Activated CD4-positive, alpha-beta memory T cell treated with anti-CD3 and anti-CD28 coated beads, Interleukin-2, amount 10 ng/mL, durations not matched to agents 7 days and 5 days (primary cell): ENCODE results near the gene TRIM33. TPM values are rescaled to one million over a fixed set of nuclear protein-coding genes. Genes with fewer than 3 reads are reported as not detected.

ENCODE experiments used
- CTCF ChIA-PET: fragments of 350-600 bp; sonication (Branson Sonifier 250); formaldehyde crosslinking; loops from one replicate; lab custom pipeline; 2021; ENCODE audit warnings: antibody characterized with exemption, inconsistent platforms; lab: Charles Lee
- POLR2A ChIA-PET: fragments of 350-600 bp; sonication (Branson Sonifier 250); formaldehyde crosslinking; loops from one replicate; lab custom pipeline; 2021; ENCODE audit warnings: antibody characterized with exemption; lab: Charles Lee
- DNase-seq: peaks from one replicate; pipeline ENCODE4 v3.0.0-alpha.2; 2020
- H3K27ac Mint-ChIP-seq: one replicate; pipeline ENCODE4 v1.8.0; 2021; ENCODE audit warnings: mild to moderate bottlenecking, mixed read lengths
- H3K27me3 Mint-ChIP-seq: one replicate; pipeline ENCODE4 v1.8.0; 2021; ENCODE audit warnings: mixed read lengths
- H3K36me3 Mint-ChIP-seq: one replicate; pipeline ENCODE4 v1.8.0; 2021; ENCODE audit warnings: low read depth, mixed read lengths
- H3K4me1 Mint-ChIP-seq: one replicate; pipeline ENCODE4 v1.8.0; 2021; ENCODE audit warnings: mixed read lengths
- H3K4me3 Mint-ChIP-seq: one replicate; pipeline ENCODE4 v1.8.0; 2021; ENCODE audit warnings: mild to moderate bottlenecking, mixed read lengths
- H3K9me3 Mint-ChIP-seq: one replicate; pipeline ENCODE4 v1.8.0; 2021; ENCODE audit warnings: mixed read lengths
- total RNA-seq, 2 experiments: library from RNA; stranded (reverse); gene quantifications; one replicate each; pipeline ENCODE4 v1.2.3, GENCODE V29; 2021

TRIM33 gene
- total RNA-seq = 10 to 100 TPM; 36.0 to 36.5 TPM

DNA sequence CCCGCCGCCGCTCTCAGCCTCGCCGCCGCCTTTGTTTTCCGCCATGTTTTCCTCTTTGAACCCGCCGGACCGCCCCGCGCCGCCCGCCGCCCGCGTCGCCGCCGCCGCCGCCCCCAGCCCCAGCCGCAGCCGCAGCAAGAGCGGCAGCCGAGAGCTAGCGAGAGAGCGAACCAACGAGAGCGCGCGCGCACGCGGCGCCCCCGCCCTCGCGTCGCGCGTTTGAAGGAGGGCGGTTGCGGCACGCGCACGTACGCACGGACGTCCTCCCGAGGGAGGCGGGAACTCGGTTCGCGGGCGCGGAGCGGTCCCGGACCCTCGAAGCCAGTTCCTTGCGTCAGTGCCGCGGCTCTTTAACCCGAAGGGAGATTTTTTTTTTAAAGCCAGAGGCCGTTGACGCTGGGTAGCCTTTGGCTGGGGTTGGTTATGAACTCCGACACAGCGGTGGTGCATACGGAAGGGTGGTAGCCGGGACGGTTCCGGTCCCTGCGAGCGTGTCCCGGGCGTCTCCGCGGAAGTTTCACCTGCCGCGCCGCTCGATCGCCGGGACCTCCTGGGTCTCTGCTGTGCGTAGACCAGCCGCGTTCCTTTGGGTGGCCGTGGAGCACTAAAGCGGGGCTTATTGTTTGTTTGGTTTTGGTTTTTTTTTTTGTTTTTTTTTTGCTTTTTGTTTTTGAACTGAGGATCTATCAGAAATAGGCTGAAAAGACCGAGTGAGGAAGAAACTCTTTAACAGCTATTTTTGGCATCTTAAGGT is at the start of gene TRIM33:
Gene TRIM33 (minus strand): TSS at position 172 of the 754 bp plus-strand sequence. CDS start 127 bp downstream, at position 45.
- peak within 1 kb of the TSS; percentile 98 for H3K27ac Mint-ChIP-seq
- DNase-seq = peak; percentile 92
- H3K27me3 Mint-ChIP-seq = no peaks in the 10 kb centered on the region
- H3K4me3 Mint-ChIP-seq = peak within 1 kb of the TSS; percentile 93
- no peaks in the 10 kb centered on the region for H3K9me3 Mint-ChIP-seq
- CTCF ChIA-PET = interaction anchor here (0.7 to 1.9 kb wide), 8 partner anchors 13 to 754 kb away, joined by 3 to 4 read pairs (median 4); no protein-coding TSS in a partner anchor
- POLR2A ChIA-PET = interaction anchor here (0.7 to 3.4 kb wide), 32 partner anchors 8 to 1893 kb away, joined by 3 to 31 read pairs (median 4); partner anchors contain the start of genes BCAS2, CSDE1, NRAS and PHTF1
- peaks cover 30% of the 10 kb centered on the region for H3K36me3 Mint-ChIP-seq
- H3K4me1 Mint-ChIP-seq = peaks cover 47% of the 10 kb centered on the region

DNA sequence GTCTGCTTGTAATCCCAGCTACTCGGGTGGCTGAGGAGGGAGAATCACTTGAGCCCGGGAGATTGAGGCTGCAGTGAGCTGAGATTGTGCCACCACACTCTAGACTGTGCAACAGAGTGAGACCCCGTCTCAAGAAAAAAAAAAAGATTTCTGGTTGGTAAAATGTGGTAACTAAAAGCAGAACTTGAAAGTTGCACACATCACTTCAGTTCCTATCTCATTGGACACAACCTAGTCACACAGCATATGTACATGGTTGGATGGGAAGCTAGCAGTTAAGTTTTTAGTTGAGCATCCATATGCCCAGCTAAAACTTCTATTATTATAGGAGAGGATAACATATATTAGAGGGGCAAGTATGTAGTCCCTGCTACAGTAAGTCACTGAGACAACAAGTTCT is 48.4 kb upstream of the TRIM33 start:
- Mint-ChIP-seq H3K4me3 (no peak overlapping the region), H3K27ac (no peak overlapping the region), H3K4me1 (no peaks in the 10 kb centered on the region), H3K27me3 (no peaks in the 10 kb centered on the region), H3K9me3 (no peaks in the 10 kb centered on the region), H3K36me3 (peaks cover 6% of the 10 kb centered on the region)
- POLR2A ChIA-PET = interaction anchor here (1.2 kb wide), 1 partner anchor 47 kb away, joined by 7 read pairs; no protein-coding TSS in a partner anchor
- no peak for DNase-seq
- CTCF ChIA-PET = interaction anchor here (0.8 to 1.3 kb wide), 3 partner anchors 212 to 583 kb away, joined by 3 to 5 read pairs (median 4); partner anchors contain the start of gene OLFML3

DNA sequence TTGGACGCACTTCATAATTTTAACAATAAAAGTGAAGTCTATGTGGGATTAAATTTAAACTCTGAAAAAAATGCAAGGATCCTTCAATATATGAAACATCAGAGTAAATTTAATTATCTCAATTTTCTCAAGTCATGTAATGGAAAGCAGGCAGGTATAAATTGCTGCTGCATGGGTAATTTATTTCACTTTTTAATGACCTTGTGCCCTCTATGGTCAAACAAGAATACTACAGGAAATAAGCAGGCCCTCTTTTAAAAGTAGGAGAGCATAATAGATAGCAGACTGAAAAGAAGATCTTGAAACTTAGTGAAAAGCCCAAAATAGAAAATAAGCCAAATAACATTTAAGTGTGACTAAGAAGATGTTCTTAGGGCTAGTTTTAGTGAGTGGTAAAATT is 47.5 kb upstream of the TRIM33 start:
- ChIA-PET CTCF (interaction anchor here (0.8 to 1.3 kb wide), 4 partner anchors 209 to 583 kb away, joined by 3 to 4 read pairs (median 3); partner anchors contain the start of gene OLFML3), POLR2A (no interaction called here)
- Mint-ChIP-seq H3K27ac (no peak overlapping the region), H3K4me1 (no peaks in the 10 kb centered on the region), H3K9me3 (no peaks in the 10 kb centered on the region), H3K36me3 (peaks cover 2% of the 10 kb centered on the region), H3K27me3 (no peaks in the 10 kb centered on the region), H3K4me3 (no peak overlapping the region)
- DNase-seq = no peak

DNA sequence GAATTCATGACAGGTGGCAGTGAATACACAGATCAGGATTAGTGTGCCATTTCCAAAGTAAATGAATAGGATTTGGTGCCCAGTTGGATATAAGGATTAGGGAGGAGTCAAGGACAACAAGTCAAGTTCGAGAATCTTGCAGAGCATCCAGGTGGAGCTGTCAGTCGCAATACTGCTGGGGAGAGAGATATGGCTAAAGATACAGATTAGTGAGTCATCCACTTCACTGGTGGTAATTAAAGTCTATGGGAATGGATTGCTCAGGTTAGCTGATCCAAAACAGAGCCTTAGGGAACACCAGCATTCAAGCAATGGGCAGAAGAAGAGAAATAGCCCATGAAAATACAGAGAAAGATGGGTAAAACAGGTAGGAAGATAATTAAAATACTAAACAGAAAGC is 43.6 kb upstream of the TRIM33 start:
- Mint-ChIP-seq H3K4me1 (no peaks in the 10 kb centered on the region), H3K4me3 (no peak overlapping the region), H3K27me3 (no peaks in the 10 kb centered on the region), H3K9me3 (no peaks in the 10 kb centered on the region), H3K36me3 (no peaks in the 10 kb centered on the region), H3K27ac (no peak overlapping the region)
- DNase-seq = no peak
- POLR2A ChIA-PET = no interaction called here
- CTCF ChIA-PET = no interaction called here

DNA sequence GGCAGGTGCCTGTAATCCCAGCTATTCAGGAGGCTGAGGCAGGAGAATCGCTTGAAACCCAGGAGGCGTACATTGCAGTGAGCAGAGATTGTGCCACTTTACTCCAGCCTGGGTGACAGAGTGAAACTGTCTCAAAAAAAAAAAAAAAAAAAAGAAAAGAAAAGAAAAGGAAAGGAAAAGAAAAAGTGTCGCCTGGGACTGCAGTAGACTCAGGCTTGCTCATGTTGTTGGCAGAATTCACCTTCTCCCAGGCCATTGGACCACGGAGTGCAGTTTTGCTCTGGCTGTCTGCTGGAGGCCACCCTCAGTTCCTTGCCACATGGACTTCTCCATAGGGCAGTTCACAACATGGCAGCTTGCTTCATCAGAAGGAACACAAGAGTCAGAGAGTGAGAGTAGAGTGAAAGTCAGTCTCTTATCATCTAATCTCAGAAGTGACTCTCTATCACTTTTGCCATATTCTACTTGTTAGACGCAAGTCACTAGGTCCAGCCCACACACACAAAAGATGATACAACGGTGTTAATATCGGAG is 41.2 kb upstream of the TRIM33 start:
- no peak for DNase-seq
- no peak overlapping the region for H3K4me3 Mint-ChIP-seq
- no peaks in the 10 kb centered on the region for H3K27me3 Mint-ChIP-seq
- H3K4me1 Mint-ChIP-seq = no peaks in the 10 kb centered on the region
- H3K36me3 Mint-ChIP-seq = no peaks in the 10 kb centered on the region
- ChIA-PET POLR2A (no interaction called here), CTCF (interaction anchor here (1.2 kb wide), 1 partner anchor 573 kb away, joined by 4 read pairs; no protein-coding TSS in a partner anchor)
- no peaks in the 10 kb centered on the region for H3K9me3 Mint-ChIP-seq
- H3K27ac Mint-ChIP-seq = no peak overlapping the region

DNA sequence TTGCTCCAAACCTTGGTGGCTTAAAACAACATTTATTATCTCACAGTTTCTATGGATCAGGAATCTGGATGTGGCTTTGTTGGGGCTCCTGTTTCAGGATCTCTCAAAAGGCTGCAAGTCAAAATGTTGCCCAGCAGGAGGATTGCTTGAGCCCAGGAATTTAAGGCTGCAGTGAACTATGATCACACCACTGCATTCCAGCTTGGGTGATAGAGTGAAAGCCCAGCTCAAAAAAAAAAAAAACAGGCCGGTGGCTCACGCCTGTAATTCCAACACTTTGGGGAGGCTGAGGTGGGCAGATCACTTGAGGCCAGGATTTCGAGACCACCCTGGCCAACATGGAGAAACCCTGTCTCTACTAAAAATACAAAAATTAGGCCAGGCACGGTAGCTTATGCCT is 40.4 kb upstream of the TRIM33 start:
- no peak overlapping the region for H3K4me3 Mint-ChIP-seq
- DNase-seq = no peak
- H3K27me3 Mint-ChIP-seq = no peaks in the 10 kb centered on the region
- no peaks in the 10 kb centered on the region for H3K9me3 Mint-ChIP-seq
- H3K4me1 Mint-ChIP-seq = no peaks in the 10 kb centered on the region
- CTCF ChIA-PET = interaction anchor here (1.2 kb wide), 1 partner anchor 572 kb away, joined by 4 read pairs; no protein-coding TSS in a partner anchor
- H3K27ac Mint-ChIP-seq = no peak overlapping the region
- POLR2A ChIA-PET = no interaction called here
- H3K36me3 Mint-ChIP-seq = no peaks in the 10 kb centered on the region

DNA sequence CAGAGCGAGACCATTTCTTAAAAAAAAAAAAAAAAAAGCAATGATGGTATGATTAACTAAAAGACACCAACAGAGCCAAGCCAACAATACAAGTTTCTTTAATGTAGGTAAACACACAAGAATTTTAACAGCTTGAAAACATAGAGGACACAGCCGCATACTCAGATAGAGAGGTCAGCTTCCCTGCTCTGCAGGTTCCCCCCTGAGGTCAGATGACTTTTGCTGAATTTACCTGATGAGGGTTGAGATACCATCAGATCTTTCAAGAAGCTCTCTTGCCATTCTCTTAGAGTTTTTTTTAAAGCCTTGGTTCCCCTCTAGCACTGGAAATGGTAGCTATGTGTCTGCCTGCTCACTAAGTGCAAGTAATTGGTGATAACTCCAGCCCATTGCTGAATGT is 39.3 kb upstream of the TRIM33 start:
- Mint-ChIP-seq H3K27ac (no peak overlapping the region), H3K4me1 (no peaks in the 10 kb centered on the region), H3K4me3 (no peak overlapping the region), H3K9me3 (no peaks in the 10 kb centered on the region), H3K27me3 (no peaks in the 10 kb centered on the region), H3K36me3 (no peaks in the 10 kb centered on the region)
- ChIA-PET CTCF (interaction anchor here (0.7 to 1.5 kb wide), 2 partner anchors 149 to 203 kb away, joined by 3 to 4 read pairs; no protein-coding TSS in a partner anchor), POLR2A (no interaction called here)
- no peak for DNase-seq

DNA sequence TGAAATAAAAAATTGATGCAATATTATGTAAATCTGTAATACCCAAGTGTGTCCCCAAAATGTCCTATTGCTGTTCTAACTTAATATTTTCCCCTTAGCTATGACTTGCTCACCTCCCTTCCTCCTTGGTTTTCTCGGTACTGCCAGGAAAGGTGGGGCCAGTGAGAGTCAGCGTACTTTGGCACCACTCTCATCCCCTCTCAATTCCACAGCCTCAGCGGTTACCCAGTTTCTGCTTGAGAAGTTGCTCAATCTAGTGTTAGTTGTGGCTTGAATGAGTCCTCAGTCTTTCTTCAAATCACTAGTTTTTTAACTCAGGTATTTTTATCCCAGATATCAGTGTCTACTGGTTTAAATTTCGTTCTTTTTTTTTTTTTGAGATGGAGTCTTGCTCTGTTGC is 38.1 kb upstream of the TRIM33 start:
- Mint-ChIP-seq H3K36me3 (no peaks in the 10 kb centered on the region), H3K4me1 (no peaks in the 10 kb centered on the region), H3K27me3 (peaks cover 1% of the 10 kb centered on the region), H3K4me3 (no peak overlapping the region), H3K27ac (no peak overlapping the region), H3K9me3 (no peaks in the 10 kb centered on the region)
- CTCF ChIA-PET = no interaction called here
- POLR2A ChIA-PET = no interaction called here
- DNase-seq = no peak

DNA sequence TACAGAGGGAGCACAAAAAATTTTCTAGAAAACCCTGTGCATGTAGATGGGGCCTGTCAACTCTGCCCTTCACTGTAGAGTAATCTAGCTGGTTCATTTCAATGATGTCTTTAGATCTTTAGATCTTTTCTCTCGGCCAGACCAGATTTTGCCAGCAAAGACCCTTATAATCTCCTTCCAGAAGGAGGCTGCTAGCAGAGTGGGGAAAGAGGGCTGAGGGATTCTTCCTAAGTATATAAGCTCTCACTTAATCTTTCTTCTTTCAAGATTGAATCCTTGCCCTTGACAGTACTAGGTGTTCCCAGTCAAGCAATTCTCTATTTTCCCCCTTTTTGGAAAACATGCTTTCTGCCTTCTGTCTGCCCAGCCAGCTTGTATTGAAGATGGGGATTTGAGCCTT is 36.1 kb upstream of the TRIM33 start:
- no peak for DNase-seq
- Mint-ChIP-seq H3K4me1 (no peaks in the 10 kb centered on the region), H3K27ac (no peak overlapping the region), H3K4me3 (no peak overlapping the region), H3K9me3 (no peaks in the 10 kb centered on the region), H3K36me3 (no peaks in the 10 kb centered on the region), H3K27me3 (peaks cover 1% of the 10 kb centered on the region)
- ChIA-PET POLR2A (no interaction called here), CTCF (no interaction called here)

DNA sequence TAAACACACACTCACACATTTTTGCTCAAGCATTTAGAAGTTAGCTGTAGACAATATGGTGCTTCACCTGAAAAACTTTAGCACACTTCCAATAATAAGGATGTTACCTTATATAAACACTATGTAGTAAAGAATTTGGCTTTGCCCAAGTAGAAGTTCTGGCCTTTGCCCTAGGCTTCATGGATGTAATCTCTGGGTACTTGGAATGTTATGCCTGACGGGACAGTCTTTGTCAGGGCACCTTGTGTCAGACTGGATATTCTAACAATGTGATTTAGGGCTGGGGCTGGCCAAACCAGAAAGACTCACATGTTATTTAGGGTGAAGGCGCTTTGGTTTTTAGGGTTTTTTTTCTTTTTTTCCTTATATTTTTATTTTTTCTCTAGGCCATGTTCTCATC is 34.8 kb upstream of the TRIM33 start:
- H3K36me3 Mint-ChIP-seq = no peaks in the 10 kb centered on the region
- no peak overlapping the region for H3K4me3 Mint-ChIP-seq
- no peaks in the 10 kb centered on the region for H3K9me3 Mint-ChIP-seq
- H3K4me1 Mint-ChIP-seq = no peaks in the 10 kb centered on the region
- POLR2A ChIA-PET = no interaction called here
- no peak for DNase-seq
- H3K27me3 Mint-ChIP-seq = peaks cover 1% of the 10 kb centered on the region
- CTCF ChIA-PET = no interaction called here
- no peak overlapping the region for H3K27ac Mint-ChIP-seq

DNA sequence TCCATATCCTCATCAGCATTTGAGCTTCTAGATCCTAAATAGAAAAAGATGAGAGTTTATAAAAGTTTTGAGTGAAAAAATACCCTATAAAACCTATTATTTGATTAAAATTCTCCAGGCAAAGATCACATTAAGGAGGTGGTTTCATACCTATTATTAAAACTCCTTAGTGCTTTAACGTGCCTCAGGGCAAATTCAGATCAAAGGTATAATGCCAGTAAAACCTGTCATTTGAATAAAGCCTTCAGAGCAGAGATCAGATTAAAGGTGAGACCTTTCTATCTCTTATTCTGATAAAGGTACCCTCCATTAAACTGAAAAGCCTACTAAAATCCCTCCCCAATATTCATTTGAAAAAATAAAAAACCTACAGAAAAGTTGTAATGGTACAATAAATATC is 34.3 kb upstream of the TRIM33 start:
- H3K4me3 Mint-ChIP-seq = no peak overlapping the region
- H3K27ac Mint-ChIP-seq = no peak overlapping the region
- peaks cover 1% of the 10 kb centered on the region for H3K27me3 Mint-ChIP-seq
- ChIA-PET POLR2A (no interaction called here), CTCF (no interaction called here)
- no peaks in the 10 kb centered on the region for H3K9me3 Mint-ChIP-seq
- H3K36me3 Mint-ChIP-seq = no peaks in the 10 kb centered on the region
- no peaks in the 10 kb centered on the region for H3K4me1 Mint-ChIP-seq
- DNase-seq = no peak

DNA sequence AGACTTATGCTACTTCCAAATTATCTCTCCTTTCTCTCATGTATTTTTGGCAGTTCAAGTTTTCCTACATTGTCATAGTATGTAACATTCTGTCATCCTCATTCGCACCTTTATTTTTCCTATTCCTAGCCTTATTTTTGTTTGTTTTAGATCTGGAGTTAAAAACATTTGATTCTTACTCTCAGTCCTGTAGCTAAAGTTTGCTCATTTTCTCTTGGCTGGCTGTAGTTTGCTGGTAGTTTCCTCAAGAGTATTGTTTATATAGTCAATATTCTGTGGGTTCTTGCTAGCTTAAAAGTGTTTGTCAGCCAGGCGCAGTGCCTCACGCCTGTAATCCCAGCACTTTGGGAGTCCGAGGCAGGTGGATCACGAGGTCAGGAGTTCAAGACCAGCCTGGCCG is 29.8 kb upstream of the TRIM33 start:
- H3K9me3 Mint-ChIP-seq = no peaks in the 10 kb centered on the region
- H3K36me3 Mint-ChIP-seq = no peaks in the 10 kb centered on the region
- CTCF ChIA-PET = no interaction called here
- H3K4me1 Mint-ChIP-seq = no peaks in the 10 kb centered on the region
- DNase-seq = no peak
- no peak overlapping the region for H3K4me3 Mint-ChIP-seq
- peaks cover 1% of the 10 kb centered on the region for H3K27me3 Mint-ChIP-seq
- POLR2A ChIA-PET = no interaction called here
- H3K27ac Mint-ChIP-seq = no peak overlapping the region

DNA sequence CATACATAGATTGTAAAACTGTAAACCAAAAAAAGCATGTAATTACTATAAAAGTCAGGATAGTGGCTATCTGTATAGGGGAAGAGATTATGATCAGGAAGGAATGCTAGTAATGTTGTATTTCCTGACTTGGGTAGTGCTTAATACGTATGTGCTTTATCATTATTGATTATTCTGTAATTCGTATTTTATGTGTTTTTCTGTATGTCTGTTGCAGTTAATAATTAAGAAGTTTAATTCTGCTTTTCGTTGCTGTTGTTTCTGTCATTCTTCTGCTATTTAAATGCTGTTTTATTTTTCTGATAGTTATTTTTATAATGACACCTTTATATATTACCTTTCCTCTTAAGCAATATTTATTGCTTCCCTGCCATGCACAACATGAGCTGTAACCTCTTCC is 29.3 kb upstream of the TRIM33 start:
- CTCF ChIA-PET = no interaction called here
- no peak overlapping the region for H3K4me3 Mint-ChIP-seq

More for the DNA sequence above, 29.3 kb upstream of the TRIM33 start:
- Mint-ChIP-seq H3K27ac (no peak overlapping the region), H3K4me1 (no peaks in the 10 kb centered on the region), H3K36me3 (no peaks in the 10 kb centered on the region), H3K27me3 (peaks cover 1% of the 10 kb centered on the region), H3K9me3 (no peaks in the 10 kb centered on the region)
- POLR2A ChIA-PET = no interaction called here
- no peak for DNase-seq
